Measurements from ENCODE around the gene MED13L.

- TF ChIP-seq CTCF (IDR thresholded peaks at IDR 0.05; ENCODE audit: borderline replicate concordance, extremely low read depth, low read length, poor library complexity, severe bottlenecking), result no peak
- TF ChIP-seq EZH2 (IDR thresholded peaks at IDR 0.05; ENCODE audit: borderline replicate concordance, low read depth, low read length, severe bottlenecking), result no peak
These were observed 342.6 kb downstream of the MED13L start for GRCh38 chr12:115934877-115935276.

Data from DND-41 (cell line).